HepG2 (cell line): ENCODE measurements around the gene PDGFD. TPM values are rescaled to one million over a fixed set of nuclear protein-coding genes. Genes with fewer than 3 reads are reported as not detected.

Experiments used
- ARNTL ChIP-seq: sonication (generic); formaldehyde crosslinking; IDR thresholded peaks from 2 replicates; pipeline ENCODE4 v1.4.0; 2020; ENCODE audit warnings: mild to moderate bottlenecking, missing genetic modification reagents
- ATF5 ChIP-seq: sonication (generic); formaldehyde crosslinking; IDR thresholded peaks from 2 replicates; pipeline ENCODE4 v1.4.0; 2020; ENCODE audit warnings: mild to moderate bottlenecking, low read depth, missing genetic modification reagents
- CEBPG ChIP-seq: IDR thresholded peaks from 2 replicates; pipeline ENCODE4 v1.6.1; 2016
- FUBP1 ChIP-seq: sonication (generic); formaldehyde crosslinking; IDR thresholded peaks from 2 replicates; pipeline ENCODE4 v1.5.1; 2020; ENCODE audit warnings: missing genetic modification reagents, mild to moderate bottlenecking, borderline replicate concordance
- HMG20B ChIP-seq: conservative IDR thresholded peaks from 2 replicates; pipeline ENCODE4 v1.6.1; 2016; ENCODE audit warnings: missing genetic modification reagents, missing compliant biosample characterization
- IRF2 ChIP-seq: IDR thresholded peaks from 2 replicates; pipeline ENCODE4 v1.6.1; 2018; ENCODE audit warnings: missing genetic modification reagents, missing compliant biosample characterization
- NFE2L1 ChIP-seq: sonication (generic); formaldehyde crosslinking; IDR thresholded peaks from 2 replicates; pipeline ENCODE4 v1.4.0; 2020; ENCODE audit warnings: missing genetic modification reagents, mild to moderate bottlenecking, borderline replicate concordance
- PATZ1 ChIP-seq: sonication (generic); formaldehyde crosslinking; IDR thresholded peaks from 2 replicates; pipeline ENCODE4 v1.4.0; 2020; ENCODE audit warnings: missing genetic modification reagents
- REXO4 ChIP-seq: sonication (generic); formaldehyde crosslinking; IDR thresholded peaks from 2 replicates; pipeline ENCODE4 v1.8.0; 2022; ENCODE audit warnings: missing genetic modification reagents, mild to moderate bottlenecking, borderline replicate concordance
- SMAD1 ChIP-seq: sonication (generic); formaldehyde crosslinking; IDR thresholded peaks from 2 replicates; pipeline ENCODE4 v1.4.0; 2020; ENCODE audit warnings: missing genetic modification reagents, low read depth, mild to moderate bottlenecking, borderline replicate concordance
- TBX3 ChIP-seq: fragments of 450-650 bp; IDR thresholded peaks from 2 replicates; pipeline ENCODE4 v1.6.1; 2017; ENCODE audit warnings: antibody characterized with exemption, mild to moderate bottlenecking, inconsistent platforms, borderline replicate concordance
- THAP9 ChIP-seq: sonication (generic); formaldehyde crosslinking; IDR thresholded peaks from 2 replicates; pipeline ENCODE4; 2020; ENCODE audit warnings: missing genetic modification reagents, mild to moderate bottlenecking, borderline replicate concordance
- ZBTB10 ChIP-seq: sonication (generic); formaldehyde crosslinking; IDR thresholded peaks from 2 replicates; pipeline ENCODE4 v1.4.0; 2020; ENCODE audit warnings: missing genetic modification reagents, borderline replicate concordance
- ZBTB37 ChIP-seq: sonication (generic); formaldehyde crosslinking; IDR thresholded peaks from 2 replicates; pipeline ENCODE4 v1.4.0; 2020; ENCODE audit warnings: mild to moderate bottlenecking, missing genetic modification reagents
- ZMYM3 ChIP-seq: sonication (generic); formaldehyde crosslinking; IDR thresholded peaks from 2 replicates; pipeline ENCODE4 v1.5.1; 2020; ENCODE audit warnings: mild to moderate bottlenecking, missing genetic modification reagents
- ZNF644 ChIP-seq: IDR thresholded peaks from 2 replicates; pipeline ENCODE4 v1.6.1; 2016; ENCODE audit warnings: low read depth
- ZNF737 ChIP-seq: sonication (generic); formaldehyde crosslinking; IDR thresholded peaks from 2 replicates; pipeline ENCODE4 v1.5.0; 2020; ENCODE audit warnings: missing genetic modification reagents, mild to moderate bottlenecking, borderline replicate concordance
- ZNF839 ChIP-seq: sonication (generic); formaldehyde crosslinking; IDR thresholded peaks from 2 replicates; pipeline ENCODE4 v1.4.0; 2020; ENCODE audit warnings: missing genetic modification reagents, mild to moderate bottlenecking, borderline replicate concordance
- polyA plus RNA-seq, 8 experiments: library from polyadenylated mRNA; depleted of rRNA in 3 of 8; stranded (reverse) in 7 of 8; unstranded in 1 of 8; fragments of >200 nt; fragmentation: Illumina TruSeq in 4 of 8; extraction: Trizol in 4 of 8; gene quantifications; 2 replicates each; pipeline versions ENCODE4 v1.2.1 to v1.2.3, GENCODE V29; 2011 to 2016; ENCODE audit warnings: low read depth in 4 of 8, missing spikeins in 1 of 8, mixed read lengths in 1 of 8; ENCODE audit not compliant: insufficient read depth in 1 of 8
- total RNA-seq, 5 experiments: library from RNA; depleted of rRNA; stranded (reverse); fragments of >200 nt; fragmentation: Illumina TruSeq; extraction: Trizol; gene quantifications; 2 replicates each; pipeline ENCODE4 v1.2.3, GENCODE V29; 2016; ENCODE audit warnings: low read depth in 1 of 5

PDGFD gene
- total and polyA plus RNA-seq, 2 of the 13 experiments (the other 11 are each of a cell fraction or from before 2014, with no cell fraction given), result 0.09 to 0.29 TPM

GRCh38 chr11:104164028-104164520 is at the start of gene PDGFD (continued):
- peak; percentile 63 for TF ChIP-seq PATZ1 (CRISPR knock-in tag)
- no peak for TF ChIP-seq FUBP1 (CRISPR knock-in tag)
- TF ChIP-seq ARNTL (CRISPR knock-in tag), result no peak
- no peak for TF ChIP-seq NFE2L1 (CRISPR knock-in tag)
- 0 out of 2 replicates have a peak, but pooled peaks have one; percentile 45 for TF ChIP-seq ZNF644 (CRISPR knock-in tag)
- TF ChIP-seq ZBTB10, result no peak
- TF ChIP-seq TBX3, result no peak
- no peak for TF ChIP-seq REXO4 (CRISPR knock-in tag)
- no peak for TF ChIP-seq ZBTB37 (CRISPR knock-in tag)
- no peak for TF ChIP-seq ZNF839
- TF ChIP-seq CEBPG (CRISPR knock-in tag), result no peak
- no peak for TF ChIP-seq SMAD1 (CRISPR knock-in tag)
- no peak for TF ChIP-seq HMG20B (CRISPR knock-in tag)
- TF ChIP-seq IRF2, result no peak
- no peak for TF ChIP-seq ATF5
- TF ChIP-seq ZMYM3 (CRISPR knock-in tag), result no peak
- no peak for TF ChIP-seq THAP9 (CRISPR knock-in tag)
- no peak for TF ChIP-seq ZNF737
